Measurements from ENCODE around the gene SNX9.
A peak's percentile ranks its signal among the peaks of the same experiment; 100 is the strongest.
"Not testable (repeated sequence)": the region's sequence is repeated elsewhere in the genome, so short reads cannot be mapped to it uniquely, and the experiment has no call there.

Gene SNX9

DNA sequence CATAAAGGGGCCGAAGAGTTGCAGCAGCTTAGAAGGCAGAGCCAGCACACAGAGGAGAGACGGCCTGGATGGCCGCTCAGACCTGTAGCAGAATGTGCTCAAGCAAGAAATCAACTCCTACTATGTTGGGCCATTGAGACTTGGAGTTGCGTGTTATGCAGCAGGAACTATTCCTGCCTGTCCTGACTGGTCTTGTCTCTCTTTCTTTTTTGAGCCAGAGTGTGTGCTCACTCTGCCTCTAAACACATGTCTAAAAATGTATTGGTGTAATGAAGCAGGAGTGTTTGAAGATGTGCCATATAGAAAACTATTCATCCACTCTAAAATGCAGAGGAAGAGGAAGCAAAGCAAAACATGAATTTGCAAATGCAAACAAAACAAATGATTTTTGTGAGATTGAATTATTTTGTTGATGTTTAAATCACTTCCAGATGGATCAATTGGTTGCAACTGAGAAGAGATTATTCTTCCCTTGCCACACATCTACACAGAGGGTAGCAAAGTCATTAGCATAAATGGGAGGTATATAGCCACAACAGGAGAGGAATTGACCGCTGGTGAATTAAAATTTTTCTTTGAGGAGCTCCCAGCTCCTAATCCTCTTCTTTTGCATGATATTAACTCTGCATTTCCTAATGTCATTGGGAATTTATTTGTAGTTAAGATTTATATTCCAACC is 138.2 kb downstream of the SNX9 start:
- no peak for DNase-seq

DNA sequence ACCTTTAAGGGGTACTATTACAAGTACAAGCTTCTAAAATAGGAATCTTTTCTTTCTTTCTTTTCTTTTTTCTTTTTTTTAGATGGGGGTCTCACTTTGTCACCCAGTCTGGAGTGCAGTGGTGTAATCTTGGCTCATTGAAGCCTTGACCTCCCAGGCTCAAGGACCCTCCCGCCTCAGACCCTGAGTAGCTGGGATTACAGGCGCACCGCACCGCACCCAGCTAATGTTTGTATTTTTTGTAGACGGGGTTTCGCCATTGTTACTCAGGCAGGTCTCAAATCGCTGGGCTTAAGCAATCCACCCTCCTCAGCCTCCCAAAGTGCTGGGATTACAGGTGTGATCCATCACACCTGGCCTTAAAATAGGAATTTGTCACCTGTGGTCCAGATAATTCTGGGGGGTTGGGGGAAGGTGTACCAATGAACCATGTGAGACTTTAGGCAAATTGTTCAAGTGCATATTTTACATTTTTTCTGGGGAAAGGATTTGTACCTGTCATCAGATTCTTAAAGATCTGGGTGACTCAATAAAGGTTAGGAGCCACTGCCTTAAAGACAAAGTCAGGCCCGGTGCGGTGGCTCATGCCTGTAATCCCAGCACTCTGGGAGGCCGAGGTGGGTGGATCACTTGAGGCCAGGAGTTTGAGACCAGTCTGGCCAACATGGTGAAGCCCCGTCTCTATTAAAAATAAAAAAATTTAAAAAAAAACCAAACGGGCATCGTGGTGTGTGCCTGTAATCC is 139.0 kb downstream of the SNX9 start:
- no peak for DNase-seq

DNA sequence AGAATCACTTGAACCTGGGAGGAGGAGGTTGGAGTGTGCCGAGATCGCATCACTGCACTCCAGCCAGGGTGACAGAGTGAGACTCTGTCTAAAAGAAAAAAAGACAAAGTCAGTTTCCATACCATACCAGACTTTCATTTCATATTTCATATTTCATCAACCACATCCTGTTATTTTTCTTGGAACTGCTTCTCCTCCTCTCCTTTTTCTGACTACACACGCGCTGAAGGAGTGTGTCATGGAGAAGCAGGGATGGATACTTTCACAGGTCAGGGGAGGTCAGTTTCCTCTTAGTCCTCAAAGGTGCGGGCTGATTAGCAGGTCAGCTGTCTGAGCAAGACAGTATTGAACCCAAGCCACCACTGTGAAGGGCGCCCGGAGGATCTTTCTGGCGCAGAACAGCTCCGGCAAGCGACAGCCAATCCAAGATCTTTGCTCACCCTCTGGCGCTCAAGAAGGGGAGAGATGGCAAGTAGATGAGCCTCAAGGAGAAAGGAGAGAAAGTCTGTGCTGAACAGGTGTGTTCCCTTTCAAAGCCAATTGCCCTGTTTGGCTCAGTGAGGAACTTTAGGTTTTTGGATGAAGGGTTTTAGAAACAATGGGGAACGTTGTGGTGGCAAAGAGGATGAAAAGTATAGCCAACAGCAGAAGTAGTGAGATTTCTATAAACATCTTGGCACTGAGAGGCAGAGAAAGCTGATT is 139.7 kb downstream of the SNX9 start:
- DNase-seq = no peak

DNA sequence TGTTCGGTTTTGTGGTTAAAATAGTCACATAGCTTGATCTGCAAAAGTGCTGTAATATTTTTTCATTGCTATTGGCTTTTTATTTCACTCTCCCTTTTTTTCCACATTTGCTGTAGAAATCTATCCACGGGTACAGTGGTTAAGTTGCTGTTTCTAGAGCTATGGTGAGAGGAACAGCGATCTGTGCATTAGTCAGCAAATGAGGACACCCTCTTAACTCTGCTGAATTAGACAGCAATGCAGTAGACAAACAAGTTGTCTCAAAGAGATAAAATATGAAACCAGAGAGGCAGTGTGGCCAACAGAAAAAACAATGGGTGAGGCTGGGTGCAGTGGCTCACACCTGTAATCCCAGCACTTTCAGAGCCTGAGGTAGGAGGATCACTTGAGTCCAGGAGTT is 141.1 kb downstream of the SNX9 start:
- no peak for DNase-seq

DNA sequence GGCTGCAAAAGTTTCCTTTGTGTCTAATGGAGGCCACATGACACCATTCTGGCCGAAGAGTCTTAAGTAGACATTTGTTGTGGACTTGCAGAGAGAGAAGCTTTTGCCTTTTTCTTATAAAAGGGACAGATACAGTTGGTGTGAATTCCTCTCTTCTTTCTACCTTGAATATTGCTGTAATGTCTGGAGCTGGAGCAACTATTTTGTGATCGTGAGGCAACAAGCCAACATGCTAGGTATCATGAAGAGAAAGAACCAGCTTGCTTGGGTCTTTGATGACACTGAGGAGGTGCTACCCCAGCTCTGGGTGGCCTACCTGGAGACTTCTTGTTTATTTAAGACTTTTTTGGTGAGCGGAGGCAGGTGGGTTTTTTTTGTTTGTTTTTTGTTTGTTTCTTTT is 142.3 kb downstream of the SNX9 start:
- DNase-seq = no peak

DNA sequence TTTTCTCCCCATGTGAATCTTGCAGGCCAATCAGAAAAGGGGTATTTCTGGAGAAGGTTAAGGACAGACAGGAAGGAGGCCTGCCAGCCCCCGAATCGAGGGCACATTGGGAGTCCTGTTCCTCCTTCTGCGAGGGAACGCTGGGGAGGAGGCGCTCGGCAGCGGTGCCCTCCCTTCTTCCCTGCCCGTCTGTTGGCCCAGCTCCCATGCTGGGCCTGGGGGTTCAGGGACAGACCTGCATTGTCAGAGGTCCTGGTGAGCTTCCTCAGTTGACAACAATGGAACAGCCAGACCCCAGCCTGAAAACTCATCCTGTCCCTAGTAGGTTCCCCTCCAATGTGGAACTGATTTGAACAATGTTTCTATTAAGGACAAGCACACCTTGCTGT is 143.5 kb downstream of the SNX9 start:
- DNase-seq = no peak

DNA sequence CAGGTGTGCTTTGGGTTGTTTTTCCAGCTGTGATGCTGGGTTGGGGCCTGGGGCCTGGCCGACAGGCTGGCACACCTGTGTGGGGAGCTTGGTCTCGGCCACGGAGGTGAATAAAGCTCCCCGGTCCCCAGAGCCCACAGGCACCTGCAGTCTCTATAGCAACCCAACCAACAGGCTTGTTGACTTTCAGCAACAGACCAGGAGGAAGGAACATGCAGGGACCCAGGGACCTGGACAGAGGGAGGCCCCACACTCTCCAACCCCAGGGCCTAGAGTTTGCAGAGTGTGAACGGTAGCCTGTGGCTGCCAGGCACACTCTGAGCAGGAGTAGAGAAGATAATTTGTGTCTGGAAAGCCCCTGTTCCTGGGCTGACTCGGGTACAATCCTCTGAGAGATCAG is 144.0 kb downstream of the SNX9 start:
- no peak for DNase-seq

DNA sequence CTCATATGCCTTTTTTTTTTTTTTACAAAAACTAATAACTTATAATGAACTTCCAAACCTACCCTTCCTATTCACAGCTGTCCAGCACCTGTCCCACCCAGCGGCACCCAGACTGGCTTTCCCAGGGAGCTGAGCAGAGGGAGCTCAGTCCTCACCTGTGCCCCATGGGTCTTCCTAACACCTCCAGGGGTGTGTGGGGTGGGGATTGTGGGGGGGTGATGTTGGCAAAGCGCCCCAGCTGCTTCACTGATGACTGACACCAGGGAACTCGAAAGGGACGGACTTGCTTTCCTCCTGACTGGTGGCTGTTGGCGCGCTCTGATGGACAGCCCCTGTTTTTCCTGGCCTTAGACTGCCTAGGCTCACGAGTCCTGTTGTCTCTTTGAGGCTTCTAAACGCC is 144.4 kb downstream of the SNX9 start:
- no peak for DNase-seq

DNA sequence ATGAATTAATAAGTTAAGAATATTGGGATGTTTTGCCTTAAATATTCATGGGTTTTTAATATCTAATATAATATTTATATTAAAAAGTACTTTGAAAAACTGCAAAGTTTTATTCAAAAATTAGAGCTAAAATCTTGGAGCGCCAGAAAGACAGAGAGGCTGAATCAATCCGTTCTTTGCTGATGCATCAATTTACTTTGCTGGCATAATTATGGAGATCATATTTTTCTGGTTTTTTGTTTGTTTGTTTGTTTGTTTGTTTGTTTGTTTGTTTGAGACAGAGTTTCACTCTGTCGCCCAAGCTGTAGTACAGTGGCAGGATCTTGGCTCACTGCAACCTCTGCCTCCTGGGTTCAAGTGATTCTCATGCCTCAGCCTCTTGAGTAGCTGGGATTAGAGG is 149.1 kb downstream of the SNX9 start:
- DNase-seq = not testable (repeated sequence)

DNA sequence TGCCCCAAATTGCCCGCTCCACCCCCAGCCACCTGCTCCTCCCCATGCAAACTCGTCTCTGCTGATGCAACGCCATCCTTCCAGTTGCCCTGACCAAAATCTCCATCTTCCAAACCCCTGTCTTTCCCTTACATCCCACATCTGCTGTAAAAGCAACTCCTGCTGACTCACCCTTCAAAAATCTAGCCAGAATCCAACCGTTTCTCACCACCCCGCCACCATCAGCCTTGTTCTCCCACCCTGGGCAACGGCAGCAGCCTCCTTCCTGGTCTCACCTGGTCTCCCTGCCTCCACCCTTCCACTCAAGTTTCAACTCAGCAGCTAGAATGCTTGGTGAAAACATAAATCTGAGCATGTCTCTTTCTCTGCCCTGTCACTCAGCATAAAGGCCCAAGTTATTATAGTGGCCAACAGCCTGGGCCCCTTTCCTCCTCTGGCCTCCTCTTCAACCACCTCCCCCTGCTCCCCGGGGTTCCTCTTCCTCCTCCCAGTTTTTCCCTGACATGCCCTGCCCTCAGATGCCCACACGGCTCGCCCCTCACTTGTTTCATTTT is 151.4 kb downstream of the SNX9 start:
- DNase-seq = no peak

DNA sequence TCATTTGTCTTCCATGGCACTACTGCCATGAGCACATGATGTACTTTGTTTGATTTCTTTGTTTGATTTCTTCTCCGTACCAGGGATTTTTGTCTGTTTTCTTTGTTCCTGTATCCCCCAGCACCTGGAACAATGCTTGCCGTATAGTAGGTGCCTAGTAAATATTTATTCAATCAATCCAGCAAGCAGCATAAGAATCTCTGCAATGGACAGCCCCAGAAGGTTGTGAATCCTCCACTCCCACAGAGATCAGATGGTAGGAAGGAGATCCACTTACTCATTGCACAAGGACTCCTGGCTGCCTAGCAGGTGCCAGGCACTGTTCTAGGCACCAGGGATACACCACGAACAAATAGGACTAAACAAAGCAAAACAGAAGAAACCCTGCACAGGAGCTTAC is 151.9 kb downstream of the SNX9 start:
- no peak for DNase-seq

DNA sequence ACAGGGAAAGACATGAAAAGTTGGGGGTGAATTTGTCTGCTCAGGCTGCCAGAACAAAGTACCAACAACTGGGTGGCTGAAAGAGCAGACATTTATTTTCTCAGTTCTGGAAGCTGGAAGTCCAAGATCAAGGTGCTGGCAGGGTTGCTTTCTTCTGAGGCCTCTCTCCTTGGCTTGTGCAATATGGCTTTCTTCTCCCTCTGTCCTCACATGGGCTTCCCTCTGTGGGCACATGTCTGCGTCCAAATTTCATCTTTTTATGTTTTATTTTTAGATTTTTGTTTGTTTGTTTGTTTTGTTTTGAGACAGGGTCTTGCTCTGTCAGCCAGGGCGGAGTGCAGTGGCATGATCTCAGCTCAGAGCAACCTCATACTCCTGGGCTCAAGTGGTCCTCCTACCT is 152.4 kb downstream of the SNX9 start:
- no peak for DNase-seq

DNA sequence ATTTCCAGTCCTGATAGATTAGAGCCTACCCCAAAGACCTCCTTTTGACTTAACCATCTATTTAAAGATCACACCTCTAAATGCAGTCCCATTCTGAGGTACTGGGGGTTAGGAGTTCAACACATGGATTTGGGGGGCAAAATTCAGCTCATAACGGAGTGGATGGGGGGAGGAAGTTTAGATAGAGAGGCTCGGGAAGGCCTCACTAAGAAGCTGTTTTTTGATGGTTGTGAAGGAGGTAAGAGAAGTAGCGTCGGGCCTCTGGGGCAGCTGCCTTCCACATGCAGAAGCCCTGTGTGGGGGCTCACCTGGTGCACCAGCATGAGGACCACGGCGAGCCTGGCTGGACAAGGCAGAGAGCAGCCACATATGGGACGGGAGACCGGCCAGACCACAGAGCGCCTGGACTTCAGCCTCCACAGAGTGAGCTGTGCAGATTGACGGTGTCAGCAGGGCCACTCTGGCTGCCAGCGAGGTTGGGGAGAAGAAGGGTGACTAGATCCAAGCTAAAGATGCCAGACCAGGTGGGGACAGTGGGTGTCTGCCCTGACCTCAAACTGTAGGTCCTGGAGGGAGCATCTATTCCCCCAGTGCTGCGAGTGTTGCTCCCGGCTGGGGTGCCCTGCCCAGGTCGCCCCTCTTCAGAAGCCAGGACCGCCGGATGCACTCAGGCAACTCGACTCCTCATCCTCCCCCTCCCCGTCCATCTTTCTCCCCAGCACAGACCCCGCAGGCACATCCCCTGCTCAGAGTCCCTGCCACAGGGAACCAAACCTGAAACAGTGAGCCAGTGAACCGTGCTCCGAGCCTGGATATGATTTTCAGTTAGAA is 153.5 kb downstream of the SNX9 start:
- no peak for DNase-seq

DNA sequence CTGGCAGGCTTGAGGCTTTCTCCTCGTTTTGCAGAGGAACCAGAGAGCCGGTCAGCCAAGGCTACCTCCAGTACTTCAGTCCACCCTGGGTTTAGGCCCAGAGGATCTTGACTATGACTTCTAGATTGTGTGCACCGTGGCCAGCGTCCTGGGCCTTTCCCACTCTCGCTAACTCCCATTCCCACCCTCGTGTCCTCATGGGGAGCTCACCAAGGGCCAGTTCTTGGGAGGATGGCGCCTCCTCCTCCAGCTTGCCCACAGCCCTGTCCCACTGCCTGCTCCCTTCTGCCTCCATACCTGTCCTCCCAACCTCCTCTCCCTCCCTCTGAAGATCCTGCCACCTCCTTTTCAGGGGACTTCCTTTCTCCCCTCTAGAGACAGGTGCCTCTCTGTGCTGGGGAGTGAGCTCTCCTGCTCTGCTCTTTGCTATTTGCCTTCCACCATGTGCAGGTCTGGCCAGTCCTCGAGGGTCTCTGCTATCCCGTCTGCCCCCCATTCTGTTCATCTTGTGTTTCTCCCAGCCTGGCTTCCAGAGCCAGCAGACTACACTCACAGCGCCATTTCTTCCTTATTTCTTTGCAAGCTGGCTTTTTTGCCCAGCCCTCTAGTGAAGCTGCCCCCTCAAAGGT is 154.2 kb downstream of the SNX9 start:
- no peak for DNase-seq

DNA sequence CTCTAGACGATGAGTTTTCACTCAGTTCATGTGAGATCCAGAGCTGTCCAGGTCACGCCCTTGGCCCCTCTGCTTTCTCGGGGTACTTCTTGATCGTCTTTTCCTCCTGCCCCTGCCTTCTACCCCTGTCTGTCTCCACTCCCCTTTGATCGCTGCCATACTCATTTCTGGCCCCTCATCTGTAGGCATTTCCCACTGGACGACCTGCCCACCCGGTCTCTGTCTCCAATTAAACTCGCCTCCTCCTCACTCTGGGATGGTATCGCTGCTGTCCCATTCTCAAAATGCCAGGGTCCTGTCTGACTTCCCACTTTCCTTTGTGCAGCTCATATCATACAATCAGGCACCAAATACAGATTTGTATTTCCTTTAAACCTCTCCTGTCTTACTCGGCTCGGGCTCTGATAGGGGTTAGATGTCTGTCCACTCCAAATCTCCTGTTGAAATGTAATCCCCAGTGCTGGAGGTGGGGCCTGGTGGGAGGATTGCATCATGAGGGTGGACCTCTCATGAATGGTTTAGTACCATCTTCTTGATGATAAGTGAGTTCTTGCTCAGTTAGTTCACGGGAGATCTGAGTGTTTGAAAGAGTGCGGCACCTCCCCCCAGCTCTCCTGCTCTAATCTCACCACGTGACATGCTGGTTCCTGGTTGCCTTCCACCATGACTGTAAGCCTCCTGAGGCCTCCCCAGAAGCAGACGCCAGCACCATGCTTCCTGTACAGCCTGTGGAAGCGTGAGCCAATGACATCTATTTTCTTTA is 155.2 kb downstream of the SNX9 start:
- DNase-seq = no peak

DNA sequence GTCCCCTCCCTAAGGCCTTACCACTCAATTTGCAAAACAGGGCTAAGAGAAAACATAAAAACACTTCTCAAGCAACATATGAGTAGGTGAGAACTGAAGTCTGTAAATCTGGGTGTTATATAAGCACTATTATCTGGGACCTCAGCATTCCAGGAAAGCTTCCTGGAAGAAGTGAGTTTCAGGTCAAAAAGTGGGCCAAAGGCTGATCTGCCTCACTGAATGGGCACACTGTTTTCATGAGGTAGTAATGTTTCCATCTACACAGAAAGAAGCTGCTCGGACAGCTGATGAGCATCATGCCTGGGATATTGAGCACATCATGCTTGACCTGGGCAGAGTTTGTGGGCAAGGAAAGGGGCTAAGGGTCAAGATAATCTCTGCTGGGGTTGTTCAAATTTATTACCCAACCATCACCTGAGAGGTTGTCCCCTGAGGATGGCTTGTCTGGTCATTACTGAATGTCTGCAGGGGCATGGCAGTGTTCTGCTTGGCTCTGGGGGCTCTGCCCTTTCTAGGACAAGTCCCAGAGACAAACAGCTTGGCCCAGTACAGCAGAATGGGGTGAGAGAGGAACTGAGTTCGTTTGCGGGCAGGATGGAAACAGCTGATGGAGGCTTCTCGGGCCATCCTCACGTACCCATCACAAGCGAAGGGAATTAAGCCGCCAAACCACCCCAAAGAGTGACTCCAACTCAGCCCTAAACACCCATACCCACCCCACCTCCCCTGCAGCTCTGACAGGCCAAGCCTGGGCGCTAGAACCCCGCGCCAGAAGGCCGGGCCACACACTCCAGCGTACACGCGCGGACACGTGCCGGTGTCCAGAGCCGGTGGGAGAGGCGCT is 157.5 kb downstream of the SNX9 start:
- peak; percentile 44 for DNase-seq

DNA sequence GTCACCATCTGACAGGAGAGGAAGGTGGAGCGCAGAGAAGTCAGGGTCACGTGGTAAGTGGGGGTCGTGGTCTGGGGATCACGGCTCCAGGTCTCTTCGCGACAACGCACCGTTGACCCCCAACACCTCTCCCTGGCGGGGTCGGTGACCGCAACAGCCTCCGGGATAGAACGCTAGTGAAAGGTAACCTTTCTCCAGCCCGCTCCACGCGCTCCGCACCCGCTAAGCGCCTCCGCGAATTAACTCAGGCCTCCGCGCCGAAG is 158.0 kb downstream of the SNX9 start:
- no peak for DNase-seq

DNA sequence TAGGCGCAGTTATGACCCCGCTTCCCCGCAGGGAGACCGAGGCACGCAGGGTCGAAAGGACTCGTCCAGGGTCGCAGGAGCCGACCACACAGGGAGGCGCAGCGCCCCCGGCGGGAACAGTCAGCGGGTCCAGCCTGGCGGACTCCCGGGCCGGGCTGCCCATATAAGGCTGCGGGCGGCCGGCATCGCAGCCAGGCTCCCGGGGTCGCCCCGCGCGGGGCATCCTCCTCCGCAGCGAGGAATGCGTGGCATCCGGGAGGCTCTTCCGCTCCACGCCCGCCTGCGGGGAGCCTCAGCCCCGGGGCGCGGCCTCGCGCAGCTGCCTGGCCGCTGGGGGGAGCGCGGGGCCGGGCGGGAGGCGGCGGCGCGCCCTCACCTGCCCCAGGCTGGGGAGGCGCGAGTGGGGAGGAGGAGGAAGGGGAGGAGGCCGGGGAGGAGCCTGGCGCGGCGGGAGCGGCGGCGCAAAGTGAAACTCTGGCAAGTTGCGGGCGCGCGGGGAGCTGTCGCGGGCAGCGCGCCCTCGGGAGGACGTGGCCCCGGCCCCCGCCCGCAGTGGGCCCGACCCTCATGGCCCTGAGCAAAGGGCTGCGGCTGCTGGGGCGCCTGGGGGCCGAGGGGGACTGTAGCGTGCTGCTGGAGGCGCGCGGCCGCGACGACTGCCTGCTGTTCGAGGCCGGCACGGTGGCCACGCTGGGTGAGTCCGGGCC is 158.5 kb downstream of the SNX9 start, which contains the start of gene SYNJ2:
Gene SYNJ2, plus strand, starts transcription at position 469 of the 707 bp plus-strand sequence. Its CDS starts 99 bp downstream, at position 568.
- DNase-seq = peak; percentile 88

DNA sequence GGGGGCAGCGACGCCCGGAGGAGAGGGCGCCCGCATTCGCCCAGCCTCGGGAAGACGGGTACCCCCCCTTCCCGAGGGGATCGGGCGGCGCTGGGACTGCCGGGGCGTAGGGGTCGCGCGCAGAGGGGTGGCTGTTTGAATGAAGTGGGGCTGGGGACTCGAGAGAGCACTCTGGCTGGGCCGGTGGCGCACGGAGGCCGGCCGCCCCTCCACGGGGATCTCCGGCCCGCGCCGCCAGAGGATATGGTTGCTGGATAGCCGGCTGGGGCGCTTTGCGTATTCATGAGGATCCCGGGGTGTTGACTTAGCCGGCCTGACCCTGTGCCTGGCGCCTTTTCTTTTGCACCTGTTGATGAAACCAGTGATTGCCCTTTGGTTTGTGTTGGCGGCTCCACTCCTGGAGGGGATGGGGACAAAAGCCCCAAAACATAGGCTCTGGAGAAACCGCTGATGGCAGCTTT is 159.1 kb downstream of the SNX9 start:
- DNase-seq = no peak
